HG03521 (cell line): ENCODE measurements around the gene NDUFAF2.
A peak's percentile ranks its signal among the peaks of the same experiment; 100 is the strongest.
"Not testable (repeated sequence)": the region's sequence is repeated elsewhere in the genome, so short reads cannot be mapped to it uniquely, and the experiment has no call there.

Experiments used
- ATAC-seq: cut with Tn5 transposase; IDR thresholded peaks from one replicate; pipeline ENCODE4 v1.9.1; 2021; ENCODE audit warnings: mild to moderate bottlenecking, moderate library complexity; ENCODE audit not compliant: unreplicated experiment

The NDUFAF2 gene

GRCh38 chr5:61168951-61169350 is 223.9 kb downstream of the NDUFAF2 start:
- ATAC-seq, result no peak

DNA sequence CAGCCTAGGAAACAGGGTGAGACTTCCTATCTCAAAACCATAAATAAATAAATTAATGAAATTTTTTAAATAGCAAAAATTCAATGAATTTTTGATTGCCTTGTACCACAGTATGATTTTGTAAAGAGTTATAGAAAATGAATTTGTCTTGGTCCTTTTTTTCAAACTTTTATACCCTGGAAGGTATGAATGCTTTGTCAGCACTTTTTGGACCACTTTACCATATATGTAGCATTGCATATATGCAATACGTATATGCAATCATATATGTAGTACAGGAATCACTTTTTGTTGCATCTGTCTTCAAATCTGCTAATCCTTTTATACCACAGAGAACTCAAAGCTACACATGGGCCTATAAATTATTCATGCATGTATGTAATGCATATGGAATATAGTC is 226.5 kb downstream of the NDUFAF2 start:
- no peak for ATAC-seq

GRCh38 chr5:61176631-61177030 is 231.6 kb downstream of the NDUFAF2 start:
- no peak for ATAC-seq

- no peak for ATAC-seq
Observed at GRCh38 chr5:61177070-61177469, 232.1 kb downstream of the NDUFAF2 start.

DNA sequence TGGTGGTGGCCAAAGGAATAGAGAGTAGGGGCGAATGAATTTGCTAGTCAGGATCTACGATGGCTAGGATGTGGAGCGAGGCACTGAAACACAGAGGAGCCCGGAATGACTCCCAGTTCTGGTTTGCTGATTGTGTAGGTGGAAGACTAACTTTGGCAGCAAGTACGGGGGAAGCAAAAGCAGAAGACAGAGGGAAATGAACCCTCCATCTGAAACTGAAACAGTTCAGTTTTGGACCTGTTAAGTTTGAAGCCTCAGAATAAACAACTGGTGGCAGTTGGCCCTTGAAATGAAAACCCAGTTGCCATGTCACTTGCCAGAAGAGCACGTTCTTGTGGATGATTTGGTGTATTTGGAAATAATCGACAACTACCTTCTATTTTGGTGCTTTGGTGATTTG is 232.7 kb downstream of the NDUFAF2 start:
- peak; percentile 86 for ATAC-seq

DNA sequence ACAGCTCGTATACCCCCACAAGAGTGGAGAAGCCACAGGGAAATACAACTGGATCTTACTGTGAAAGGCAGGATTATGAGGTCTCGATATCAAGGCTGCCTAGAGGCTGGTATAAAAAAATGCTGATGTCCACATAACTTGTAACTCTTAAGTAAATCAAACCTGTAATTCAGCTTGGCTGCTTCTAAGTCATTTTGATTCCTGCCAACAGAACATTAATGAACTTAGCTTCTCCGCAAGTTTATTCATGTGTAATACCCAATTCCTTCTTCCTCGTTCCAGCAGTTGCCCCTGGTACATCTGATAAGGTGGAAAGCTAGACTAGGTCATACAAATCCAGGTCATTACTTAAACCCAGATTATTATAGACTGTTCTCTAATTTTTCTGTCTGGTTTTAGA is 233.7 kb downstream of the NDUFAF2 start:
- no peak for ATAC-seq

DNA sequence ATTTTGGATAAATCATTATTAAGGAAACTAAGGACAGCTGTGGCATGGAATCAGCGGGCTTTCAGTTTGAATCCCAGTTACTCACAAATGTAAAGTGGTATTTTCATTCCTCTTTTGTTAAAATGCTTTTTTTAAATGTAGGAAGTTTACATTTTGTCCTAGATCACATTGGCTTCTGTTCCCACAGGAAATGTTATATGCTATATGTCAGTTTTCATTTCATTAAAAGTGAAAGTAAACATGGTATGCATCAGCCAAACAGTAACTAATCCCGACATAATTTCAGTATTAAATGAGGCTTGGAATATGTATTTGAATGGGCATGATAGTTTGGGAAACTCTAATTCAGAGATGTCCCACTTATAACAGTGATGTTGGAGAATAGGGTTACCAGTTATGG is 235.9 kb downstream of the NDUFAF2 start:
- no peak for ATAC-seq

GRCh38 chr5:61182449-61182848 is 237.4 kb downstream of the NDUFAF2 start:
- no peak for ATAC-seq

- no peak for ATAC-seq
Observed at GRCh38 chr5:61183538-61183937, 238.5 kb downstream of the NDUFAF2 start.

- ATAC-seq, result no peak
Observed at GRCh38 chr5:61184708-61185107, 239.7 kb downstream of the NDUFAF2 start.

DNA sequence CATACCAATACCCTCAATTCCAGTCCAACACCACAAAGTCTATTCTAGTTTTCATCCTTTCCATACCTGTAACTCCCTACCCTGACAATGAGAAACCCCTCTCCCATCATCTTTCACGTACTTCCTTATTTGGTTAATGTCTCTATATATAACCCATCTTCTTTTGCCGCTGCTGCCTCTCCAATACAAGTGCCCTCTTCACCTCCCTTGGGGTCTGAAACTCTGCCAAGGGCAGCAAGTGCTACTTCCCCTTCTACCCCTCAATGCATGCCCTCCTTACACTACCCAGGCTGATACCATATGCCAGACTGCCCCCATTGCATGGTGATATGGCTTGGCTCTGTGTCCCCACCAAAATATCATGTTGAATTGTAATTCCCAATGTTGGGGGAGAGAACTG is 241.6 kb downstream of the NDUFAF2 start:
- ATAC-seq, result no peak

DNA sequence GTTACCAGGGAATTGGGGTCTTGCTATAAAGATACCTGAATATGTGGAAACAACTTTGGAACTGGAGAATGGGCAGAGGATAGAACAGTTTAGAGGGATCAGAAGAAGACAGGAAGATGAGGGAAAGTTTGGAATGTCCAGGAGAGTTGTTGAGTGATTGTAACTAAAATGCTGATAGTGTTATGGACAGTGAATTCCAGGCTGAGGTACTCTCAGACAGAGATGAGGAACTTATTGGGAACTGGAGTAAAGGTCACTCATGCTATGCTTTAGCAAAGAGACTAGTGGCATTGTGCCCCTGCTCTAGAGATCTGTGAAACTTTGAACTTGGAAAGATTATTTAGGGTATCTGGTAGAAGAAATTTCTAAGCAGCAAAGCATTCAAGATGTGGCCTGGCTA is 242.3 kb downstream of the NDUFAF2 start:
- not testable (repeated sequence) for ATAC-seq

GRCh38 chr5:61187826-61188225 is 242.8 kb downstream of the NDUFAF2 start:
- not testable (repeated sequence) for ATAC-seq

- no peak for ATAC-seq
Observed at GRCh38 chr5:61198606-61199005, 253.6 kb downstream of the NDUFAF2 start.

DNA sequence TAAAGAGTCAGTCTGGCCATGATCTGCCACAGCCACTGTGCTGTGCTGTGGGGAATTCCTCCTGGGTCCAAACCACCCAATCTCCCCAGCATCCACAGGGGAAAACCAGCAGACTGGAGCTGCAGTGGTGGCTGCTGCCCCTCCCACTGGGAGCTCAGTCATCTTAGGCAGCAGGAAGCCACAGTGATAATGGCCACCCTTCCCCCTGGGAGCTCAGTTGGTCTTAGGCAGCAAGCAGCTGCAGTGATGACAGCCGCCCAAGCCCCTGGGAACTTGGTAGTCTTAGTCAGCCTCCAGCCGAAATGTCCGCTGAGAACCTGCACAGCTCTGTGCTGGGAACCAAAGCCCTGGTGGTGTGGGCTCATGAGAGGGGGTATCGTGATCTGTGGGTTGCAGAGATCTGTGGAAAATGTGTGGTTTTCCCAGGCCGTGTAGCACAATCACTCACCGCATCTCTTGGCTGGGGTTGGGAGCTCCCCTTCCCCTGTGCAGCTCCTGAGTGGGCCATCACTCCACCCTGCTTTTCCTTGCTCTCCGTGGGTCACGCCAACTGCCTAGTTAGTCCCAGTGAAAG is 255.7 kb downstream of the NDUFAF2 start:
- ATAC-seq, result no peak

DNA sequence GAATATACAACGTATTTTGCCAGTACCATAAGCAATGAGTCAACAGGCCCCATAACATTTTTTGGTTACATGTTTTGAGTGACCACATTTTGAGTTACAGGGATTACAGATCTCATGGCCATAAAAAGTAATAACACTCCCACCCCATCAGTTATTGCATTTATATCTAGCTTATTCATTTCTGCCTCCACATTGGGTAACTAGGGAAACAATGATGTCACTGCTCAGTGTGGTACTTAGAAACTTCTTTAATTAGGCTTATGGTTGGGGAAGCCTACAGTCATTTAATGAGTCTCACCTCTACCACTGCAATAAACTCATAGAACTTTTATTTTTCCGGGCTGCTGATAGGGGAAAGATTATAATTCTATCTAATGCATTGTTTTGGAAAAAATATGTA is 257.2 kb downstream of the NDUFAF2 start:
- ATAC-seq, result peak; percentile 61
